GM23248 (cell line): ENCODE results near the gene PLXDC1. TPM values are rescaled to one million over a fixed set of nuclear protein-coding genes. Genes with fewer than 3 reads are reported as not detected.
"Not testable (repeated sequence)": the region's sequence is repeated elsewhere in the genome, so short reads cannot be mapped to it uniquely, and the experiment has no call there.

Experiments
- DNase-seq: peaks from one replicate; pipeline ENCODE4 v3.0.0-alpha.2; 2015
- H2AFZ ChIP-seq: fragments of 200-600 bp; sonication (generic); 2 replicates; pipeline ENCODE4 v1.6.1; 2016; ENCODE audit warnings: antibody characterized with exemption
- H3F3A ChIP-seq: fragments of 200-600 bp; sonication (generic); 2 replicates; pipeline ENCODE4 v1.6.1; 2016; ENCODE audit warnings: mild to moderate bottlenecking, antibody characterized with exemption, mixed run types; ENCODE audit not compliant: insufficient read depth
- H3K27ac ChIP-seq: fragments of 200-600 bp; sonication (generic); 2 replicates; pipeline ENCODE4 v1.5.1; 2016; ENCODE audit warnings: mild to moderate bottlenecking
- H3K27me3 ChIP-seq: fragments of 200-600 bp; sonication (generic); replicated peaks from 2 replicates; pipeline ENCODE4 v1.6.1; 2016; ENCODE audit warnings: mild to moderate bottlenecking; ENCODE audit not compliant: insufficient read depth
- H3K36me3 ChIP-seq: fragments of 200-600 bp; sonication (generic); 2 replicates; pipeline ENCODE4 v1.6.1; 2016; ENCODE audit warnings: low read depth, mild to moderate bottlenecking
- H3K4me1 ChIP-seq: fragments of 200-600 bp; sonication (generic); 2 replicates; pipeline ENCODE4 v1.6.1; 2016; ENCODE audit warnings: mild to moderate bottlenecking; ENCODE audit not compliant: insufficient read depth
- H3K4me2 ChIP-seq: fragments of 200-600 bp; sonication (generic); one replicate; pipeline ENCODE4 v1.6.1; 2016; ENCODE audit warnings: mild to moderate bottlenecking; ENCODE audit not compliant: unreplicated experiment
- H3K4me3 ChIP-seq: fragments of 200-600 bp; sonication (generic); 2 replicates; pipeline ENCODE4 v1.5.1; 2016; ENCODE audit warnings: mild to moderate bottlenecking
- H3K79me2 ChIP-seq: fragments of 200-600 bp; sonication (generic); 2 replicates; pipeline ENCODE4 v1.6.1; 2016; ENCODE audit warnings: mild to moderate bottlenecking; ENCODE audit not compliant: insufficient read depth
- H3K9ac ChIP-seq: fragments of 200-600 bp; sonication (generic); 2 replicates; pipeline ENCODE4 v1.6.1; 2016; ENCODE audit warnings: mild to moderate bottlenecking
- H3K9me2 ChIP-seq: fragments of 200-600 bp; sonication (generic); 2 replicates; pipeline ENCODE4 v1.6.1; 2016; ENCODE audit warnings: mixed run types, mild to moderate bottlenecking, moderate library complexity; ENCODE audit not compliant: insufficient read depth
- H3K9me3 ChIP-seq: fragments of 200-600 bp; sonication (generic); one replicate; pipeline ENCODE4 v1.6.1; 2017; ENCODE audit warnings: low read depth
- H4K20me1 ChIP-seq: fragments of 200-600 bp; sonication (generic); 2 replicates; pipeline ENCODE4 v1.6.0; 2016; ENCODE audit not compliant: insufficient read depth
- EZH2 ChIP-seq: fragments of 200-600 bp; sonication (generic); IDR thresholded peaks from 2 replicates; pipeline ENCODE4 v1.6.1; 2018; ENCODE audit warnings: antibody characterized with exemption, mild to moderate bottlenecking; ENCODE audit not compliant: insufficient read depth, poor library complexity, severe bottlenecking
- EZH2phosphoT487 ChIP-seq: fragments of 200-600 bp; sonication (generic); IDR thresholded peaks from 2 replicates; pipeline ENCODE4 v1.6.1; 2018; ENCODE audit warnings: antibody characterized with exemption, moderate library complexity, mild to moderate bottlenecking, low read depth; ENCODE audit not compliant: insufficient read depth
- WGBS, 2 experiments: methylation state at CpG; one replicate each; pipeline ENCODE4 v1.1.6; 2015 to 2017; ENCODE audit warnings: low lambda C conversion rate in 2 of 2, low coverage in 1 of 2; ENCODE audit errors: missing lambda C conversion rate in 2 of 2; 5-methylcytosine and 5-hydroxymethylcytosine counted together
- in situ Hi-C: fragments of 300-500 bp; cut with MboI; formaldehyde crosslinking; loops from 2 replicates; pipeline ENCODE4 v1.15.0; 2020
- polyA plus RNA-seq: library from polyadenylated mRNA; unstranded; fragments of >200 nt; fragmentation: Nextera tagmentation; extraction: Ambion mirVana; gene quantifications from 2 replicates; pipeline ENCODE4 v1.2.1, GENCODE V29; 2016
- total RNA-seq: library from RNA; depleted of rRNA; stranded (reverse); fragments of >200 nt; shearing (Covaris generic); gene quantifications from 2 replicates; pipeline ENCODE4 v1.2.3, GENCODE V29; 2014

The PLXDC1 gene
- total and polyA plus RNA-seq, 2 experiments from 2014 or later: 0.24 TPM; not detected in 1

DNA sequence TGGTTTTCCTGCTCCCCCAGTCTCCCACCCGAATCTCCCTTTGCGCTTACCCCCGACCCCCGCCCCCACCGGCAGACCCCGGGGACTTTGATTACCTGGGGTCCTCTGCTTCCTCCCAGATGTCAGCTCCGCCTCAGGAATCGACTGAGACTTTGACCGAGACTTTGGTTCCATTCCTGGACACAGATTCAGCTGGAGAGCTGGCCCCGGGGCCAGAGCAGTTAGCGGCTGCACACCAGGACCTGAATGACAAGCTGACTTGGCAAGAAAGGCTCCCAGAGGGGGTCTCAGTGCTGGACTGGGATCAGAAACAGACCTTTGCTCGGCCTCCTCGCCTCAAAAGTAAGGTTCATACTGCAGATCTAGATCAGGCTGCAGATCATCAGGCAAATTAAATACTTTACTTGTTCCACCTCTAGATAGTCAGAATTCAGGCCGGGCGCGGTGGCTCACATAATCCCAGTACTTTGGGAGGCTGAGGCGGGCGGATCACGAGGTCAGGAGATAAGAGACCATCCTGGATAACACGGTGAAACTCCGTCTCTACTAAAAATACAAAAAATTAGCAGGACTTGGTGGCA lies 123.9 kb downstream of the PLXDC1 start:
- Histone ChIP-seq H3K4me2 (peak overlapping the region; percentile 58), H4K20me1 (no peaks in the 10 kb centered on the region), H3F3A (no peaks in the 10 kb centered on the region), H3K79me2 (no peaks in the 10 kb centered on the region), H2AFZ (peak overlapping the region; percentile 55), H3K27ac (no peak overlapping the region), H3K27me3 (no peaks in the 10 kb centered on the region), H3K9me2 (no peaks in the 10 kb centered on the region), H3K4me1 (no peaks in the 10 kb centered on the region), H3K9me3 (no peaks in the 10 kb centered on the region), H3K4me3 (peak overlapping the region; percentile 63), H3K36me3 (no peaks in the 10 kb centered on the region), H3K9ac (no peak overlapping the region)
- 38 to 61% methylated on average over 15 to 21 of the region's 21 CpGs for WGBS, 2 experiments
- TF ChIP-seq EZH2phosphoT487 (no peak), EZH2 (no peak)
- DNase-seq: no peak
- in situ Hi-C loops: no loop called here

DNA sequence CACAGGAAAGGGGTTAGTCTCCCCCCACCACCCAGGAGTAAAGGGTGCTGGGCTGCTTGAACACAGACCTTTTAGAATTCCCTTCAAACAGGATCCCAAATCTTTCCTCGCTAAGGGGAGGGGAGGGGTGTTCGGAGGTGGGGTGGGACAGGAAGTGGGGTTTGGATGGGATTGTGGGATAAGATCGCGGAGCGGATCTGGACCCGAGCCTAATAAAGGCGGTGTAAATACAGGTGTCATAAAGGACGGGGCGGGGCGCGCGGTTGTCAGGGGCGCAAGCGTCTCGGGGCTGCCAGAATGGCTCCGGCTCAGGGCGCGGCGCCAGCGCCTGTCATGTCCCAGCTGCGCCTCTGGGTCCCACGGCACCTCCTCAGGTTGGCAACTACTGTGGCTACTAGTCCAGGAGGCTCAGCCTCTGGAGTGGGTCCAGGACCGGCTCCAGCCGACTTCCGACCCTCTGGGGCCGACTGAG lies 124.4 kb downstream of the PLXDC1 start:
- no peaks in the 10 kb centered on the region for H3K9me3 ChIP-seq
- H3K27ac ChIP-seq: no peak overlapping the region
- H4K20me1 ChIP-seq: no peaks in the 10 kb centered on the region
- in situ Hi-C loops: no loop called here
- H3K9ac ChIP-seq: no peak overlapping the region
- H3K4me1 ChIP-seq: no peaks in the 10 kb centered on the region
- 1 to 2% methylated on average over 19 to 26 of the region's 26 CpGs for WGBS, 2 experiments
- no peaks in the 10 kb centered on the region for H3K9me2 ChIP-seq
- no peaks in the 10 kb centered on the region for H3F3A ChIP-seq
- no peaks in the 10 kb centered on the region for H3K27me3 ChIP-seq
- peak overlapping the region; percentile 58 for H3K4me2 ChIP-seq
- DNase-seq: peak; percentile 65
- no peaks in the 10 kb centered on the region for H3K36me3 ChIP-seq
- TF ChIP-seq EZH2phosphoT487: no peak
- TF ChIP-seq EZH2: no peak
- no peaks in the 10 kb centered on the region for H3K79me2 ChIP-seq
- H2AFZ ChIP-seq: peak overlapping the region; percentile 55
- H3K4me3 ChIP-seq: peak overlapping the region; percentile 63

DNA sequence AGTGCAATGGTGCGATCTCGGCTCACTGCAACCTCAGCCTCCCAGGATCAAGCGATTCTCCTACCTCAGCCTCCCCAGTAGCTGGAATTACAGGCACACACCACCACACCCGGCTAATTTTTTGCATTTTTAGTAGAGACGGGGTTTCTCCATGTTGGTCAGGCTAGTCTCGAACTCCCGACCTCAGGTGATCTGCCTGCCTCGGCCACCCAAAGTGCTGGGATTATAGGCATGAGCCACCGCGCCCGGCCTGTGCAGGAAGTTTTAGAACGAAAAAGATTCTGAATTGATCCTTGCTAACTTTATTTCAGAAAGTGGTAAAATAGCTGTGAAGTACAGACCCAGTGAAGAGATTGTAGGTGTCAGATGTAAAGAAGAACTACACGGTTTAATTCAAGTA lies 125.1 kb downstream of the PLXDC1 start:
- H3K27ac ChIP-seq, H3K4me3 ChIP-seq, H2AFZ ChIP-seq, H3K27me3 ChIP-seq, DNase-seq, H3K79me2 ChIP-seq, H3K36me3 ChIP-seq, H3K9me3 ChIP-seq, H3K4me2 ChIP-seq, H3K9me2 ChIP-seq, in situ Hi-C loops, H3K9ac ChIP-seq, H3F3A ChIP-seq, H4K20me1 ChIP-seq, H3K4me1 ChIP-seq: not testable (repeated sequence)
- 87 to 89% methylated on average over 13 of the region's 13 CpGs for WGBS, 2 experiments

DNA sequence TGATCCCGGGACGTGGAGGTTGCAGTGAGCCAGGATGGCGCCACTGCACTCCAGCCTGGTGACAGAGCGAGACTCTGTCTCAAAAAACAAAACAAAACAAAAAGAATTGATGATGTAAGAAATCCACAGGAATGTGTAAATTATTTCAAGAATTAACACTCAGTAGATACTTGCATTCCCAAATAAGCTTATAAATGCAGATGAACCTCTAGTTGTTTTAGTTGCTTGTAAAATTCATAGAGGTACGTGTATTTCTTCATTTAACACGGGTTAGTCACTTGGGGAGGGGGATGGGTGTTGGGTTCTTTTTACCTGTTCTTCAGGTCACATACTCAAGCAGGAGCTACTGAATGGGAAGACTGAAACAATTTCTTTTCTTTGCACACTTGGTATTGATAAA lies 128.5 kb downstream of the PLXDC1 start:
- no peak for DNase-seq
- H3K4me1 ChIP-seq: no peaks in the 10 kb centered on the region
- no peak overlapping the region for H3K9ac ChIP-seq
- H3K27ac ChIP-seq: no peak overlapping the region
- no peaks in the 10 kb centered on the region for H3K79me2 ChIP-seq
- H3K36me3 ChIP-seq: no peaks in the 10 kb centered on the region
- 79 to 80% methylated on average over 6 of the region's 6 CpGs for WGBS, 2 experiments
- no peak for TF ChIP-seq EZH2phosphoT487
- no peak for TF ChIP-seq EZH2
- H3F3A ChIP-seq: no peaks in the 10 kb centered on the region
- H3K4me2 ChIP-seq: no peak overlapping the region
- no peaks in the 10 kb centered on the region for H3K27me3 ChIP-seq
- no peaks in the 10 kb centered on the region for H4K20me1 ChIP-seq
- H2AFZ ChIP-seq: no peak overlapping the region
- no peaks in the 10 kb centered on the region for H3K9me3 ChIP-seq
- in situ Hi-C loops: no loop called here
- no peaks in the 10 kb centered on the region for H3K9me2 ChIP-seq
- H3K4me3 ChIP-seq: no peak overlapping the region

DNA sequence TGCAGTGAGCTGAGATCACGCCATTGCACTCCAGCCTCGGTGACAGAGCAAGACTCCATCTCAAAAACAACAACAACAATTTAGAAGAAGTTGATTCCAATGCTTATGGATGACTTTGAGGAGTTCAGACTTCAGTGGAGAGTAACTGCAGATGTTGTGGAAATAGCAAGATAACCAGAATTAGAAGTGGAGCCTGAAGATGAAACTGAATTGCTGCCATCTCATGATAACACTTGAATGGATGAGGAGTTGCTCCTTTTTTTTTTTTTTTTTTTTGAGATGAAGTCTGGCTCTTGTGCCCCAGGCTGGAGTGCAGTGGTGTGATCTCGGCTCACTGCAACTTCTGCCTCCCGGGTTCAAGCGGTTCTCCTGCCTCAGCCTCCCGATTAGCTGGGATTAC lies 131.4 kb downstream of the PLXDC1 start:
- H3F3A ChIP-seq, H2AFZ ChIP-seq, H3K9me2 ChIP-seq, H3K27ac ChIP-seq, H3K4me2 ChIP-seq, H3K4me3 ChIP-seq, H4K20me1 ChIP-seq, H3K36me3 ChIP-seq, DNase-seq, H3K79me2 ChIP-seq, in situ Hi-C loops, H3K27me3 ChIP-seq, H3K9me3 ChIP-seq, H3K9ac ChIP-seq, H3K4me1 ChIP-seq: not testable (repeated sequence)
- 79 to 89% methylated on average over 5 to 6 of the region's 6 CpGs for WGBS, 2 experiments
